ENCODE data around the gene GRIA3.
"Not testable (repeated sequence)": the region's sequence is repeated elsewhere in the genome, so short reads cannot be mapped to it uniquely, and the experiment has no call there.

Gene GRIA3

GRCh38 chrX:123348468-123348867, 164.4 kb downstream of the GRIA3 start:
- DNase-seq (ENCODE audit: low read depth in 2 of 2) = no peak

- DNase-seq (ENCODE audit: low read depth in 2 of 2) = no peak
These were observed 166.1 kb downstream of the GRIA3 start for GRCh38 chrX:123350226-123350625.

GRCh38 chrX:123357941-123358340, 173.9 kb downstream of the GRIA3 start:
- no peak for DNase-seq (ENCODE audit: low read depth in 2 of 2)

- DNase-seq (ENCODE audit: low read depth in 2 of 2) = no peak
These were observed 174.4 kb downstream of the GRIA3 start for GRCh38 chrX:123358457-123358856.

- no peak for DNase-seq (ENCODE audit: low read depth in 2 of 2)
These were observed 177.3 kb downstream of the GRIA3 start for GRCh38 chrX:123361371-123361770.

- DNase-seq (ENCODE audit: low read depth in 2 of 2) = not testable (repeated sequence)
These were observed 202.1 kb downstream of the GRIA3 start for GRCh38 chrX:123386196-123386595.

- no peak for DNase-seq (ENCODE audit: low read depth in 2 of 2)
These were observed 208.8 kb downstream of the GRIA3 start for GRCh38 chrX:123392921-123393320.

GRCh38 chrX:123399709-123400108, 215.6 kb downstream of the GRIA3 start:
- no peak for DNase-seq (ENCODE audit: low read depth in 2 of 2)

GRCh38 chrX:123405231-123405630, 221.2 kb downstream of the GRIA3 start:
- no peak for DNase-seq (ENCODE audit: low read depth in 2 of 2)

- DNase-seq (ENCODE audit: low read depth in 2 of 2) = no peak
These were observed 225.0 kb downstream of the GRIA3 start for GRCh38 chrX:123408821-123409737.

- DNase-seq (ENCODE audit: low read depth in 2 of 2) = no peak
These were observed 238.8 kb downstream of the GRIA3 start for GRCh38 chrX:123422875-123423274.

GRCh38 chrX:123424546-123424945, 240.5 kb downstream of the GRIA3 start:
- DNase-seq (ENCODE audit: low read depth in 2 of 2) = no peak

- no peak for DNase-seq (ENCODE audit: low read depth in 2 of 2)
These were observed 241.4 kb downstream of the GRIA3 start for GRCh38 chrX:123425471-123425870.

- no peak for DNase-seq (ENCODE audit: low read depth in 2 of 2)
These were observed 241.8 kb downstream of the GRIA3 start for GRCh38 chrX:123425904-123426303.

- no peak for DNase-seq (ENCODE audit: low read depth in 2 of 2)
These were observed 248.5 kb downstream of the GRIA3 start for GRCh38 chrX:123432361-123433150.

- DNase-seq (ENCODE audit: low read depth in 2 of 2) = no peak
These were observed 252.5 kb downstream of the GRIA3 start for GRCh38 chrX:123436512-123437136.

GRCh38 chrX:123439926-123440325, 255.8 kb downstream of the GRIA3 start:
- DNase-seq (ENCODE audit: low read depth in 2 of 2) = not testable (repeated sequence)

GRCh38 chrX:123442764-123443163, 258.7 kb downstream of the GRIA3 start:
- DNase-seq (ENCODE audit: low read depth in 2 of 2) = no peak

GRCh38 chrX:123447506-123447905, 263.4 kb downstream of the GRIA3 start:
- no peak for DNase-seq (ENCODE audit: low read depth in 2 of 2)

- DNase-seq (ENCODE audit: low read depth in 2 of 2) = no peak
These were observed 265.3 kb downstream of the GRIA3 start for GRCh38 chrX:123449335-123449734.

- DNase-seq (ENCODE audit: low read depth in 2 of 2) = no peak
These were observed 266.1 kb downstream of the GRIA3 start for GRCh38 chrX:123450222-123450621.

GRCh38 chrX:123454712-123455431, 270.8 kb downstream of the GRIA3 start:
- DNase-seq (ENCODE audit: low read depth in 2 of 2) = no peak
